HepG2 (cell line): Measurements from ENCODE around the gene NRDE2.

Source experiments
- KDM5A ChIP-seq: fragments of 200-600 bp; sonication (generic); IDR thresholded peaks from 2 replicates; pipeline ENCODE4 v1.7.0; 2018; ENCODE audit warnings: antibody characterized with exemption, mild to moderate bottlenecking, low read length, borderline replicate concordance
- TFDP1 ChIP-seq: IDR thresholded peaks from 2 replicates; pipeline ENCODE4 v1.6.1; 2016; ENCODE audit warnings: missing compliant biosample characterization, missing genetic modification reagents, borderline replicate concordance
- ZZZ3 ChIP-seq: sonication (generic); formaldehyde crosslinking; IDR thresholded peaks from 2 replicates; pipeline ENCODE4 v1.4.0; 2020; ENCODE audit warnings: missing genetic modification reagents, mild to moderate bottlenecking, borderline replicate concordance
- TF ChIP-seq, protein P1 (sequence below): sonication (generic); formaldehyde crosslinking; IDR thresholded peaks from 2 replicates; pipeline ENCODE4 v1.4.0; 2020; ENCODE audit warnings: missing genetic modification reagents, borderline replicate concordance

DNA sequence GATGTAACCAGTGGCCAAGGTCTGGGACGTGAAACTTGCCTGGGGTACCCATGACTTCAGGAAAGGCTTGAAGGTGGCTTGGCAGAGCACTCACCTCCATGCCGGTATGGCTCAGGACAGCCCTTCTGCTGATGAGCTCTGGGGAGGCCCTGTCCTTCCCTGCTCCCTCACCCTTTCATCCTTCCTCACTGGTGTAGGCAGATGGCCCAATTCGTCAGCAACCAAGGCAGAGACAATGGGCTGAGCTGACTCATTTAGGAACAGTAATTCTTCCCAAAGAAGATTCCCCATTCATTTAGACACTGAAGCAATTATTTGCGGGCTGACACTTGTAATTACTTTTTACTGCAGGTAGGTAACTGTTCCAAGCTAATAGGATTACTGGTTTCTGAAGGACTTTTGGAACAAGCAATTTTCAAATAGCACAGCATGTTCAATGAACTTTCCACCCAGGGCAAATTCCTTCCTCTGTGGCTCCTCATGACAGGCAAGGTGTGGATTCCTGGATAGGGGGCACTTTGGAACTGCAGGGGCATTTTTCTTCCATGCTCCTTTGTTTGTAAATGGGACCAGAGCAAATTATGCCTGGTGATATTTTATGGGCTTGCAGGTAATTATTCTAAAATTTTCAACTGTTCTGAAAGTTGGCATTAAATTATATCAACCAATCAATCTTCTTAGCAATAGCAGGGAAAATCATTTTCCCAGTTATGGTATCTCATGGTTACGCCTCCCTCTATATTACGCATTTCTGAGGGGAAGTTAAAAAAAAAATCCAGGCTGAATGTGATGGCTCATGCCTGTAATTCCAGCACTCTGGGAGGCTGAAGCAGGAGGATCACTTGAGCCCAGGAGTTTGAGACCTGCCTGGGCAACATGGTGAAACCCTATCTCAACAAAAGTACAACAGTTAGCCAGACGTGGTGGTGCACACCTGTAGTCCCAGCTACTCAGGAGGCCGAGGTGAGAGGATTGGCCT lies 24.1 kb upstream of the NRDE2 start:
- TF ChIP-seq, protein P1, sequence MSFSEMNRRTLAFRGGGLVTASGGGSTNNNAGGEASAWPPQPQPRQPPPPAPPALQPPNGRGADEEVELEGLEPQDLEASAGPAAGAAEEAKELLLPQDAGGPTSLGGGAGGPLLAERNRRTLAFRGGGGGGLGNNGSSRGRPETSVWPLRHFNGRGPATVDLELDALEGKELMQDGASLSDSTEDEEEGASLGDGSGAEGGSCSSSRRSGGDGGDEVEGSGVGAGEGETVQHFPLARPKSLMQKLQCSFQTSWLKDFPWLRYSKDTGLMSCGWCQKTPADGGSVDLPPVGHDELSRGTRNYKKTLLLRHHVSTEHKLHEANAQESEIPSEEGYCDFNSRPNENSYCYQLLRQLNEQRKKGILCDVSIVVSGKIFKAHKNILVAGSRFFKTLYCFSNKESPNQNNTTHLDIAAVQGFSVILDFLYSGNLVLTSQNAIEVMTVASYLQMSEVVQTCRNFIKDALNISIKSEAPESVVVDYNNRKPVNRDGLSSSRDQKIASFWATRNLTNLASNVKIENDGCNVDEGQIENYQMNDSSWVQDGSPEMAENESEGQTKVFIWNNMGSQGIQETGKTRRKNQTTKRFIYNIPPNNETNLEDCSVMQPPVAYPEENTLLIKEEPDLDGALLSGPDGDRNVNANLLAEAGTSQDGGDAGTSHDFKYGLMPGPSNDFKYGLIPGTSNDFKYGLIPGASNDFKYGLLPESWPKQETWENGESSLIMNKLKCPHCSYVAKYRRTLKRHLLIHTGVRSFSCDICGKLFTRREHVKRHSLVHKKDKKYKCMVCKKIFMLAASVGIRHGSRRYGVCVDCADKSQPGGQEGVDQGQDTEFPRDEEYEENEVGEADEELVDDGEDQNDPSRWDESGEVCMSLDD (CRISPR knock-in tag) = no peak
- TF ChIP-seq KDM5A = no peak
- no peak for TF ChIP-seq ZZZ3 (CRISPR knock-in tag)
- TF ChIP-seq TFDP1 (CRISPR knock-in tag) = no peak
